T1000 (cell line): ENCODE data around the gene PIP4K2A.
"Not testable (repeated sequence)": the region's sequence is repeated elsewhere in the genome, so short reads cannot be mapped to it uniquely, and the experiment has no call there.

Experiments used
- DNase-seq: peaks from one replicate; lab custom pipeline; 2025; ENCODE audit warnings: mixed read lengths; lab: John Stamatoyannopoulos, UW

The PIP4K2A gene

GRCh38 chr10:22514414-22514758 lies 200.0 kb downstream of the PIP4K2A start:
- DNase-seq, result not testable (repeated sequence)

GRCh38 chr10:22513483-22514413 lies 200.6 kb downstream of the PIP4K2A start:
- DNase-seq, result not testable (repeated sequence)

- not testable (repeated sequence) for DNase-seq
Observed at GRCh38 chr10:22512015-22512414, 202.4 kb downstream of the PIP4K2A start.

- DNase-seq, result not testable (repeated sequence)
Observed at GRCh38 chr10:22508214-22508613, 206.2 kb downstream of the PIP4K2A start.

- DNase-seq, result no peak
Observed at GRCh38 chr10:22505911-22506685, 208.3 kb downstream of the PIP4K2A start.

- no peak for DNase-seq
Observed at GRCh38 chr10:22504766-22505165, 209.6 kb downstream of the PIP4K2A start.

DNA sequence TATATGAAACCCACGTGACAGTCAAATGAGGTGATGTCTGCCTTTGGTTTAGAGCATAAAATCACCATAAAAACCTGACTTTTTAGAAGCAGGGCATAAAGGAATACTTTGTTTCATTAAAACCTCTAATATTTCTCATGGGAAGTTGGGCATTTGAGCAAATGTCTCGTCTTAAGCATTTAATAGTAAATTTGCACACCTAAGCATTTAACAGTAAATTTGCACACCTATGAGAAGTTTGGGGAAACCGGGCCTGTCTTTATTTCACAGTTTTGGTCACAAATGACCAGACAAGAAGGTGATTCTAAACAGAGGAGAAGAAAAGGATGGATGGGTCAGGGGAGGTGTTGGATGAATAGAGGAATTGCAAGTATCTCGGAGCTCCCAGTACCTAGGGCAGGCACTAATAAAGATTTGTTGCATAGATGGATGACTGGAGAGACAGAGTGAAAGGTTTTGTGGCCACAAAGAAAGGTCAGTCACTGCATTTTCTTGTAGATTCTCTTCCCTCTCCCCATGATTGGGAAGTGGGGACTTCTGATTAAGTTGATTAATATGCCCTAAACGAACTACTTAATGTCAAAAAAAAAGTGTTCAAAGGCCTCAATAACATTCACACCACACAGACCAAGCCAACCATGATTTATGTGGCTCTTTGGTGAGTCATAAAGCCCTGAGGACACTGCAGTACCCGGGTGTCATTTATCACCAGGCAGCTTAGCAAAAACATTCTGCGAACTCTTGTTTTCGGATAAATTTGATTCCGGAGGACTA lies 210.9 kb downstream of the PIP4K2A start:
- DNase-seq, result no peak

GRCh38 chr10:22501863-22502262 lies 212.5 kb downstream of the PIP4K2A start:
- no peak for DNase-seq

DNA sequence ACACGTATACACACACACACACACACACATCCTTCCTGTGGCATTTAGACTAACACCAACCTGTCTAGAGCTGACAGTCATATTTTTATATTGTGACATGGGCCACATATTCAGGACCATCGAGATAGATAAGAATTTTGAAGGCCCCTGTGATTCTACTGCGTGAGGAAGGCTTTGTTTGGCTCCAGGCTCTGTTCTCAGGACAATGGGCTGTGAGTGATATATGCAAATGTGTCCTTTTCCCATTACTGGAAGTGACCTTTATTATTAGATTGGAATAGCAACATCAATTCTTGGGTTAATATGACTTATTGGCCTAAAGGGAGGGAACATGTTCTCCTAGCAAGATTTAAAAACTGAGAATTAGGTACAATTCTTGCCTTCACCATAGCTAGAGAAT lies 213.0 kb downstream of the PIP4K2A start:
- DNase-seq, result no peak

DNA sequence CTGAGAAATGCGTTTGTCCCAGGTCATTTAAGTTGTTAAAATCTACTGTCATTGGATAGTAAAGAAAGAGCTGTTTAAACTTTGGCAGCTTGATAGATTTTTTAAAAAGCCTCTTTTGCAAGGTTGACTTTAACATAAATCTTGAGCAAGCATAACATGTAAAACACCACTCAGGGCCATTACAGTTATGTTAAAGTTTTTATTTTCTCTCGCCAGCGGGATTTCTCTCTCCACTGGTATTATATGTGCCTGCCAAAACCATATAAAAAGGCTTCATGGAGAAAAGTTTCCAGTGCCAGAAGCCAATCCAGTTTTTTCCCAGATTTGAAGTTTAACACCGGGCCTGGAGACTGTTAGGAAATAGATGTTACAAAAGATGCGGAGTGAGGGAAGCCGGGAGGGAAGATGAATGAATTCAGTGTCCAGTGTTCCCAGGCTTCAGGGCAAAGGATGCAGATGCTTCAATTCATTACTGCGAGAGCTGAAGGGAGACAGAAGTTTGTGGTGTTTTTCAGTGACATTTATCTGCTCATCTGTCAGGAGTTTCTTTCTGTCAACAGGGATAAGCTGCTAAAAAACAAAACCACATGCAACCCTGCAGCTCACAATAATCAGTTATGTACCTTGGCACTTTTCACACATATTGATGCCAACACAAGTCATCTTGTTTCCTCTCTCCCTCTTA lies 213.6 kb downstream of the PIP4K2A start:
- no peak for DNase-seq

GRCh38 chr10:22499973-22500372 lies 214.4 kb downstream of the PIP4K2A start:
- not testable (repeated sequence) for DNase-seq

- DNase-seq, result no peak
Observed at GRCh38 chr10:22495396-22495795, 219.0 kb downstream of the PIP4K2A start.

DNA sequence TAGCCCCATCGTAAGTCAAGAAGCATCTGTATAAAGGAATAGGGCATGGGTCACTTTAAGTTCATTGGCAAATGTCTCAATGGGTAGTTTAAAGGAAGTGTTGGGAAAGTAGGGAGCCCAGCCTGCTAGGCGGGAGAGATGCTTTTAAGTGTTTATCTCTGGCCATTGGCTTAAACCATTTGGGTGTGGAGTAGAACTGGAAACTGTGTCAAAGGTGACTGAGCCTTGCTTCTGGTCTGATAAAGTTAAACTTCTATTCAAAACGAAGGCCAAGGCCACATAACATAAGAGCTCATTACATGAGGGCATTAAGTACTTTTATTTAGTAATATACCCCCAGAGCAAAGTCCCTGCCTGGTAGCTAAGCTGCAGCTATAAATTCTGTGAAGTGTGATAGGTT lies 220.4 kb downstream of the PIP4K2A start:
- no peak for DNase-seq

GRCh38 chr10:22491931-22492615 lies 222.3 kb downstream of the PIP4K2A start:
- DNase-seq, result no peak

GRCh38 chr10:22491480-22491879 lies 222.9 kb downstream of the PIP4K2A start:
- no peak for DNase-seq

GRCh38 chr10:22489975-22490374 lies 224.4 kb downstream of the PIP4K2A start:
- DNase-seq, result no peak

GRCh38 chr10:22489467-22489866 lies 224.9 kb downstream of the PIP4K2A start:
- DNase-seq, result no peak

GRCh38 chr10:22486431-22486830 lies 227.9 kb downstream of the PIP4K2A start:
- no peak for DNase-seq
